COLO668 (cell line): Measurements from ENCODE around the gene ARL13A.
"Not testable (repeated sequence)": the region's sequence is repeated elsewhere in the genome, so short reads cannot be mapped to it uniquely, and the experiment has no call there.

Experiments
- DNase-seq: peaks from one replicate; lab custom pipeline; 2025; ENCODE audit not compliant: unreplicated experiment; lab: John Stamatoyannopoulos, UW

ARL13A gene

GRCh38 chrX:100984818-100985217 is 15.3 kb downstream of the ARL13A start:
- no peak for DNase-seq

- DNase-seq, result no peak
Measured at GRCh38 chrX:100990139-100990538, 20.6 kb downstream of the ARL13A start.

DNA sequence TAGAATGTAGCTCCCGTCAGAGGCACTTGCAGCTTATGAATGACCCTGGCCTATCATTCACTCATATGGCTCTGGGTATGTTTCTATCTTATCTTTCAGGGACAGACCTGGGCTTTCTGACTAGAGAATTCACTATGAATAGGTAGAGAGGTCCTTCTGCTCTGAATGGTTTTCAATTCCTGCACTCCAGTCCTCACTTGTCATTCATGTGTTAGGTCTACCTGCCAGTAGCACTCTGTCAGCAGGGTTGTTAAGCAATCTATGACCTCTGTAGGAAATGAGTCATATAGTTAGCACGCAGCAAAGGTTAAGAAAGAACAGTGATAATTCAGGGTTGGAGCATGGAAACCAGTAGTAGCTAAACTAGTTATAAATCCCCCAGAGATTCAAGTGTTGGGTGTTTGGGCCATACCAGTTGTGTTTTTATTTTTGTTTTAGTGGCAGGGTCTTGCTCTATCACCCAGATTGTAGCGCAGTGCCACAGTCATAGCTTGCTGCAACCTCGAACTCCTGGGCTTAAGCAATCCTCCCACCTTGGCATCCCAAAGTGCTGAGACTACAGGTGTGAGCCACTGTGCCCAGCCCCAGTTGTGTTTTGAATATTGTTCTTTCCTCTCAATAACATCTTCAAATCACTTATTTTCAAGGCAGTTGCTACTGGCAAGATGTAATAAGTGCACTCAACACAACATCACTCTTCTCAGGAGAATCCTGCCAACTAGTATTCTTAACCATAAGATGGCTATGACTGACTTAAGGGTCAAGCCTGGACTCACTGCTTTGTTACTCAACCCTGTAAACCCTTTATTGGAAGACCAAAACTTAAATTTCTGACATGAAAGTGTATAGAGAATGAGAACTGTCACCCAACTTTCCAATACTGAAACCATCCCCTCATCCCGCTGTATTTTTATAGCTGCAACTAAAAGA is 25.1 kb downstream of the ARL13A start:
- no peak for DNase-seq

- no peak for DNase-seq
Measured at GRCh38 chrX:100995469-100995868, 26.0 kb downstream of the ARL13A start.

DNA sequence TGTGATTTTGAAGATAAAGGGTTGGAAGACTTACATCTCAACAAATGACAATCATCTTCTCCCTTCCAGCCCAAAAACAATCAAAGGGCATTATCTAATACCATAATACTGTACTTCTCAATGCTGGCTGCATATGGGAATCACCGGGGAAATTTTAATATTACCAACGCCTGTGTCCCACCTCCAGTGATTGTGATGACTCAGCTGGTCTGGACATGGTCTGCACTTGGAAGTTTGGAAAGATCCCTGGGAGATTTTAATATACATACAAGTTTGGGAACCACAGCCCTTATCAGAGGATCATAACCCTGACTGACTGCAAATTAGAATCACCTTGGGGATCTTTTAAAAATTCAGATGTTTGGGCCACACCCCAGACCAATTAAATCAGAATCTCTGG is 29.9 kb downstream of the ARL13A start:
- DNase-seq, result no peak

DNA sequence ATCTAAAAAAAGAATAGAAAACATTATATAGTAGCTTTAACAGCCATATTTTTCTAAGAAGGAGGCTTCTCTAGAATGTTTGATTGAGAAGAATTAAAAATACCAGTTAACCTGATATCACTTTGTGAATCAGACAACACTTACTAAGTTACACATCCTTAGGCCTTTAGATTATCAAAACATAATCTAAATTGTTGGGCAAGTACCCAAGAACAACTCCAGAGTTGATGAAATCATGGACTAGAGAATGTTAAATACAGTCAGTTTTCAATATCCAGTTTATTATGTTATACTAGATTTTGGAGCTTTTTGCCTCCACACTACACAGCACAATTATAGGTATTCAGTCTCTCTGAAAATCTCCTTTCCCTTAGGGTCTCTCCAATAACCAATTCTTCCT is 39.6 kb downstream of the ARL13A start:
- no peak for DNase-seq

- not testable (repeated sequence) for DNase-seq
Measured at GRCh38 chrX:101012031-101012430, 42.5 kb downstream of the ARL13A start.

- no peak for DNase-seq
Measured at GRCh38 chrX:101022020-101022419, 52.5 kb downstream of the ARL13A start.

DNA sequence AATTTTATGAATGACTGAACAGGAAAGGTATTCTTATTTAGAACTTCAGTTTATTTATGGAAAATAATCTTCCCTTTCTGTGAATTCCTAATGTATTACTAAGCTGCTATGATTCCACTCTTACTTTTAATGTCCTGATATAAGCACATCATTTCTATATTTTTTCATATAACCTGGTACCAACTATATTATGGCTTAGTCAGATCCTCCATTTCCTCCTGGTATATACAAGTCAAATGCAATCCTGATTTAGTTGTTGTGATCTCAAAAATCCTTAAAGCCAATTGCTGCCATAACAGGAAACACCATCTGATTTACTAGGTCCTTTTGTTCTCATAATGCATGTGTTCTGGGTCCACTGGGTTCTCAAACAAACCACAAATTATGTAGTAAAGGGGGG is 55.6 kb downstream of the ARL13A start:
- DNase-seq, result no peak

DNA sequence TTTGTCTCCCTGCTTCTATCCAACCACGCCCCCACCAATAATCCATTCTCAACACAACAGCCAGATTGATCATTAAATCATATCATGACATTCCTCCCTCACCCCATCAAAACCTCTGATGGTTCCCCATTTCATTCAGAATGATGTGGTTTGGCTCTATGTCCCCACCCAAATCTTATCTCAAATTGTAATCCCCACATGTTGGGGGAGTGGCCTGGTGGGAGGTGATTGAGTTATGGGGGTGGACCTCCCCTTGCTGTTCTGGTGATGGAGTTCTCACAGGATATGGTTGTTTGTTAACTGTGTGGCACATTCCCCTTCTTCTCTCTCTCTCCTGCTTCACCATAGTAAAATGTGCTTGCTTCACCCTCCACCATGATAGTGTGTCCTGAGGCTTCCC is 59.1 kb downstream of the ARL13A start:
- DNase-seq, result no peak

- DNase-seq, result no peak
Measured at GRCh38 chrX:101029665-101030064, 60.2 kb downstream of the ARL13A start.

DNA sequence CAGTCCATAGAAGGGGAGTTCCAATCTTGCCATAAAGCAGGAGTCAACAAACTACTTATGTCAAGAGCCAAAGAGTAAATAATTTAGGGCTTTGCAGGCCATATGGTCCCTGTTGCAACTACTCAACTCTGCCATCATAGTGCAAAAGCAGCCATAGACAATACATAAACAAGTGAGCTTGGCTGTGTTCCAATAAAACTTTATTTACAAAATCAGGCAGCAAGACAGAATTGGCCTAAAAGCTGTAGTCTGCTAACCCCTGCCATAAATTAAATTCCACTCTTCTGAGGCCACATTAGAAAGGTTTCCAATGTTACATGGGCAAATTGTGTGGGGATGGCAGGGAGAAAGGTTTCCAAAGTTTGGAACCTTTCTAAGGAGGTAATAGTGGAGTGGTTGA is 67.7 kb downstream of the ARL13A start:
- DNase-seq, result no peak

GRCh38 chrX:101040197-101040596 is 70.7 kb downstream of the ARL13A start:
- no peak for DNase-seq
